Measurements from ENCODE around the gene KLF7. TPM values are rescaled to one million over a fixed set of nuclear protein-coding genes. Genes with fewer than 3 reads are reported as not detected.

KLF7 gene
- total RNA-seq, 1 experiment from 2014 or later = 32.2 TPM

GRCh38 chr2:207075456-207075855, 90.3 kb downstream of the KLF7 start:
- no peak overlapping the region for H2BK5ac ChIP-seq (ENCODE audit: insufficient read length, low read length)
- H3K9me3 ChIP-seq (ENCODE audit: control insufficient read depth, low read depth, low read length) = no peaks in the 10 kb centered on the region
- no peaks in the 10 kb centered on the region for H3K27me3 ChIP-seq (ENCODE audit: insufficient read depth, low read length)
- no peak overlapping the region for H3K9ac ChIP-seq (ENCODE audit: extremely low read depth, insufficient read length, low read length)
- no peak overlapping the region for H3K23ac ChIP-seq (ENCODE audit: insufficient read length, low read depth, low read length)
- H3T11ph ChIP-seq (ENCODE audit: low read length) = no peak overlapping the region
- no peaks in the 10 kb centered on the region for H4K20me1 ChIP-seq (ENCODE audit: control insufficient read depth, insufficient read depth, insufficient read length)
- no peak overlapping the region for H3K4ac ChIP-seq (ENCODE audit: low read depth, low read length)
- peaks cover 35 to 40% of the 10 kb centered on the region in 2 experiments for H3K4me1 Mint-ChIP-seq
- H3K36me3 Mint-ChIP-seq (ENCODE audit: insufficient read depth in 1 of 3, low read depth in 3 of 3) = peaks cover 7 to 21% (median 17%) of the 10 kb centered on the region in 3 experiments; a peak in 6 of 7 replicates
- H3K56ac ChIP-seq (ENCODE audit: insufficient read length, low read depth, low read length) = no peak overlapping the region
- no peaks in the 10 kb centered on the region for H3K79me2 ChIP-seq (ENCODE audit: insufficient read depth, low read length)
- no peak for DNase-seq
- H4K5ac ChIP-seq (ENCODE audit: insufficient read length, low read depth, low read length) = no peak overlapping the region
- no CpG with 5 or more reads among the region's 6 CpGs for WGBS (ENCODE audit: extremely low coverage, insufficient read length, low lambda C conversion rate)
- H3K4me3 Mint-ChIP-seq = no peak overlapping the region
- H2BK15ac ChIP-seq (ENCODE audit: low read depth, low read length) = no peak overlapping the region
- H3K27ac ChIP-seq (ENCODE audit: insufficient read length, low read depth, low read length) = no peak overlapping the region
- no peak overlapping the region for H2AK5ac ChIP-seq (ENCODE audit: insufficient read length, low read length)
- H2BK120ac ChIP-seq (ENCODE audit: low read depth, low read length, poor library complexity, severe bottlenecking) = no peak overlapping the region
- no peaks in the 10 kb centered on the region for H3K23me2 ChIP-seq (ENCODE audit: insufficient read length, low read depth, low read length, poor library complexity, severe bottlenecking)
- no peak overlapping the region for H3K4me2 ChIP-seq (ENCODE audit: insufficient read depth, insufficient read length, low read length)
- no peak overlapping the region for H2BK12ac ChIP-seq (ENCODE audit: insufficient read length, low read depth, low read length)
- H3K79me1 ChIP-seq (ENCODE audit: insufficient read depth, low read depth, low read length, poor library complexity, severe bottlenecking) = no peaks in the 10 kb centered on the region
- H3K18ac ChIP-seq (ENCODE audit: insufficient read length, low read depth, low read length) = no peak overlapping the region
- H3K14ac ChIP-seq (ENCODE audit: insufficient read depth, low read length) = no peak overlapping the region
- H3K27me3 Mint-ChIP-seq (ENCODE audit: low read depth) = no peaks in the 10 kb centered on the region
- H3K27ac Mint-ChIP-seq = no peak overlapping the region
- H4K91ac ChIP-seq (ENCODE audit: insufficient read length, low read depth, low read length) = no peak overlapping the region
- peaks cover 10% of the 10 kb centered on the region; the same call in 1 of the 2 replicates for H3K4me1 ChIP-seq (ENCODE audit: insufficient read depth, low read length)
- no peaks in the 10 kb centered on the region; a peak in 1 of 5 replicates for H3K9me3 Mint-ChIP-seq
- no peak overlapping the region for H2AFZ ChIP-seq (ENCODE audit: low read length)
- TF ChIP-seq, protein P1, sequence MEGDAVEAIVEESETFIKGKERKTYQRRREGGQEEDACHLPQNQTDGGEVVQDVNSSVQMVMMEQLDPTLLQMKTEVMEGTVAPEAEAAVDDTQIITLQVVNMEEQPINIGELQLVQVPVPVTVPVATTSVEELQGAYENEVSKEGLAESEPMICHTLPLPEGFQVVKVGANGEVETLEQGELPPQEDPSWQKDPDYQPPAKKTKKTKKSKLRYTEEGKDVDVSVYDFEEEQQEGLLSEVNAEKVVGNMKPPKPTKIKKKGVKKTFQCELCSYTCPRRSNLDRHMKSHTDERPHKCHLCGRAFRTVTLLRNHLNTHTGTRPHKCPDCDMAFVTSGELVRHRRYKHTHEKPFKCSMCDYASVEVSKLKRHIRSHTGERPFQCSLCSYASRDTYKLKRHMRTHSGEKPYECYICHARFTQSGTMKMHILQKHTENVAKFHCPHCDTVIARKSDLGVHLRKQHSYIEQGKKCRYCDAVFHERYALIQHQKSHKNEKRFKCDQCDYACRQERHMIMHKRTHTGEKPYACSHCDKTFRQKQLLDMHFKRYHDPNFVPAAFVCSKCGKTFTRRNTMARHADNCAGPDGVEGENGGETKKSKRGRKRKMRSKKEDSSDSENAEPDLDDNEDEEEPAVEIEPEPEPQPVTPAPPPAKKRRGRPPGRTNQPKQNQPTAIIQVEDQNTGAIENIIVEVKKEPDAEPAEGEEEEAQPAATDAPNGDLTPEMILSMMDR (conservative IDR thresholded peaks at IDR 0.05) = no peak
- no peak overlapping the region for H4K8ac ChIP-seq (replicated peaks; ENCODE audit: insufficient read length, low read depth, low read length)
- no peak overlapping the region for H2BK20ac ChIP-seq (ENCODE audit: low read depth, low read length, poor library complexity, severe bottlenecking)
